ENCODE results near the gene COG4.

Gene COG4

DNA sequence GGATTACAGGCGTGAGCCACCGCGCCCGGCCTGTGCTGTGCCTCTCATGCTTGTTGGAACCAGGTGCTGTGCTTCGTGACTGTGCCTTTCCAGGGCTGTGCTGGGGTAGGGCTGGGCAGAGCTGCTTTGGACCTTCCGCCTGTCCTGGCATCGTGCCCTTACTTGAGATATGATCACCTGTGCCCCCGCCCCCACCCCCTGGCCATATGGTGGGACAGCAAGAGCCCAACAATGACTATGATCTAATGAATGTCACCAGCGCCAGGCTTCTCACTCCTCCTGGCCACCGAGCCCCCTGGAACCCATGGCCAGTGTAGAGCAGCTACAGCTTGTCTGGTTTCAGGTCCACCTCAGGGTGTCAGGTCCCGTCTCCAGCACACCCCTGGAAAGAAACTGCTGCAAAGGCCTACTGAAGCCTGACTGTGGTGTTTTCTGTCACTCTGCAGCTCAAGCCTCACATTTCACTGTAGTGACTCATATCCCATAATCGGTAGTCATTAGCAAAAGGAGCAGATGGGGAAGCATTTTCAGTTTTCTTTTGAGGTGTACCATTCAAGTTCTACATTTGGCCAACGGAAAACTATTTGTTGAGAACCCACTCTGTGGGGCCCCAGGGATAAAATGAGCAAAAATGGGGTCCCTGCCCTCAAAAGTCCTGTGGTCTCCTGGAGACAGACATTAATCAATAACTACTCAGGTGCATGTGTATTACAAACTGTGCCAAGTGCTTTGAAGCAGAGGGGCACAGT, 46.9 kb downstream of the COG4 start:
- peak; percentile 92 for DNase-seq

DNA sequence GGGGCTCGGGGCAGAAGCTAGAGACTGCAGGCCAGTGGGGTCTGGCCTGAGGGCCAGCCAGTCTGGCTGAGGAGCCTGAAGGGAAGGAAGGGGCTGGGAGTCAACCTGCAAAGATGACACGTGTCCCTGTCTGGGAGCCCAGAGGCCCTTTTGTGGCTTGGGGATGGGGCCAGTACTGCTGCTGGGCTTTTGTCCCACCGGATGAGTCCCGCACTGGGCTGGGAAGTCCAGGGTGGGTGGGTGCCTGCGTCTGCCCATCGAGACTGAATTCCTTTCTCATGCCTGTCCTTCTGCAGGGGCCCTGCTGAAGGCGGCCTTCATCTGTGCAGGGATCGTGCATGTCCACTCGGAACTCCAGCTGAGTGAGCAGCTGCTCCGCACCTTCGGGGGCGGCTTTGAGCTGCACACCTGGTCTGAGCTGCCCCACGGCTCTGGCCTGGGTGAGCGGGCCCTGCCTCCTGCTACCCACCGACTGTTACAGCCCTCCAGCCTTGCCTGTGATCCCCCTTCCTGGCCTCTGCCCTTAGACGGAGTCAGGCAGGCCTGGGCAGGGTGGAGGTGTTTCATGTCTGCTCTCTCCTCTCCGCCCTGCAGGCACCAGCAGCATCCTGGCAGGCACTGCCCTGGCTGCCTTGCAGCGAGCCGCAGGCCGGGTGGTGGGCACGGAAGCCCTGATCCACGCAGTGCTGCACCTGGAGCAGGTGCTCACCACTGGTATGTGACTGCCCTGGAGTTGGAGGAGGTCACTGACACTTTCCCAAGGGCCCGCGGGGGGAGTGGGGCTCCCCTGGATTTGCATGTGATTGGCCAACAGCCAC, 48.1 kb downstream of the COG4 start:
- DNase-seq = no peak

DNA sequence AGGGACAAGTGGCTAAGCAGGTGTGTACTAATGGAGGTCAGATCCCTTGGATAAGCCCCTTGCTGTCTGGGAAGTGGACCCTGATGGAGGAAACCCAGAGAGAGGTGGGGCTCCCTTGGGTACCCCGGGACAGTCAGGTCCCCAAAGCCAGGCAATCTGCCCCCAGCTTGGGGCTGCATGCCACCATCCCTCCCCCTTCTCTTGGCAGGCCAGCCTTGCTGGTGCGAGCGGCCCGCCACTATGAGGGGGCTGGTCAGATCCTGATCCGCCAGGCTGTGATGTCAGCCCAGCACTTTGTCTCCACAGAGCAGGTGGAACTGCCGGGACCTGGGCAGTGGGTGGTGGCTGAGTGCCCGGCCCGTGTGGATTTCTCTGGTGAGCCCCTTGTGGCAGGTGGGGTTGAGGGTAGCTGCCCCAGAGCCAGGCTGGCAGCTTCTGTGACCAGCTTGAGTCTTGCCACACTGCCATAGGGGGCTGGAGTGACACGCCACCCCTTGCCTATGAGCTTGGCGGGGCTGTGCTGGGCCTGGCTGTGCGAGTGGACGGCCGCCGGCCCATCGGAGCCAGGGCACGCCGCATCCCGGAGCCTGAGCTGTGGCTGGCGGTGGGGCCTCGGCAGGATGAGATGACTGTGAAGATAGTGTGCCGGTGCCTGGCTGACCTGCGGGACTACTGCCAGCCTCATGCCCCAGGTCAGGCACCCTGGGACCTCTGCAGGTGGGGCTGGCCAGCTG, 48.9 kb downstream of the COG4 start:
- DNase-seq = no peak

DNA sequence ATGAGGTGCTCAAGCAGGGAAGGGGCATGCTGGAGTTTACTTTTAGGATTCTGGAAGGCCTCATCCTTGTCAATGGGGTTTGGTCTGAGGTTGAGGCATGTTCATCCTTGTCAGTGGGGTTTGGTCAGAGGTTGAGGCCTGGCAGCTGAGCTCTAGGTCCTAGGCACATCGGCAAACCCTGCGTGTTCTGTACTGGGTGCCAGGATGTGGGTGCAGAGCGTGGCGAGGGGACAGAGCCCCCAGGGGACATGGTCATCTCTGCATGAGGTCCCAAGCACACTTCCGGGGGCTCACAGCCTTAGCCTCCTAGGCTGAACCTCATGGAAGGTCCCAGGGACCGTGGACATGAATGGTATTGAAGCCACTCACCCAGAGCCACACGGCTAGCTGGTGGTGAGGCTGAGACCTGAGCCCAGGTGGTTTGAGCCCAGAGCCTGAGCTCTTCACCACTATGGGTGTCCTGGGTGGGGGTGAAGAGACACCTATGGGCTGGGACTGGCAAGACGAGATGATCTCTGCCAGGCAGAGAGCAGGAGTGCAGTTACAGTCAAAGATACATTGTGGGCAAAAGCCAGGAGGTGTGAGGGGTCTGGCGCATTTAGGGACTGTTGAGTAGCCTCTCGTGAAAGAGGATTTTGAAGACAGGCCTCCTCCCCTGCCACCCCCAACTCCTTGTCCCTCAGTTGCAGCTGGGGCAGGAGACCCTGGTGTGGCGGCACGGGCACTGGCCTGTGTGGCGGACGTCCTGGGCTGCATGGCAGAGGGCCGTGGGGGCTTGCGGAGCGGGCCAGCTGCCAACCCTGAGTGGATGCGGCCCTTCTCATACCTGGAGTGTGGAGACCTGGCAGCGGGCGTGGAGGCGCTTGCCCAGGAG, 49.7 kb downstream of the COG4 start:
- no peak for DNase-seq

DNA sequence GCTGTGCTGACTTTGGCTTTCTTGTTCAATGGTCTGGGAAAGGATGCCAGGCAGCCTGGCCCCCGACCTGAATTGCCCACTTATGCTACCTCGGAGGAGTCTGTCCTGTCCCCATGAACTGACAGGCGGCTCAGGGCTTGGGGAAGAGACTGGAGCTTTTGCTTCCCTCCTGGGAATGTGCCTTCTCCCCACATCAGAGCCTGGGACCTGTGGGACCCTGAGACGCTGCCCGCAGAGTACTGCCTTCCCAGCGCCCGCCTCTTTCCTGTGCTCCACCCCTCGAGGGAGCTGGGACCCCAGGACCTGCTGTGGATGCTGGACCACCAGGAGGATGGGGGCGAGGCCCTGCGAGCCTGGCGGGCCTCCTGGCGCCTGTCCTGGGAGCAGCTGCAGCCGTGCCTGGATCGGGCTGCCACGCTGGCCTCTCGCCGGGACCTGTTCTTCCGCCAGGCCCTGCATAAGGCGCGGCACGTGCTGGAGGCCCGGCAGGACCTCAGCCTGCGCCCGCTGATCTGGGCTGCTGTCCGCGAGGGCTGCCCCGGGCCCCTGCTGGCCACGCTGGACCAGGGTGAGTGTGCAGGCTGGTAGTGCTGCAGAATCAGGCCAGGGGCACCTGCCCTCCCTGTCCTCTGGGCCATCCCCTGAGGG, 50.4 kb downstream of the COG4 start:
- DNase-seq = no peak

DNA sequence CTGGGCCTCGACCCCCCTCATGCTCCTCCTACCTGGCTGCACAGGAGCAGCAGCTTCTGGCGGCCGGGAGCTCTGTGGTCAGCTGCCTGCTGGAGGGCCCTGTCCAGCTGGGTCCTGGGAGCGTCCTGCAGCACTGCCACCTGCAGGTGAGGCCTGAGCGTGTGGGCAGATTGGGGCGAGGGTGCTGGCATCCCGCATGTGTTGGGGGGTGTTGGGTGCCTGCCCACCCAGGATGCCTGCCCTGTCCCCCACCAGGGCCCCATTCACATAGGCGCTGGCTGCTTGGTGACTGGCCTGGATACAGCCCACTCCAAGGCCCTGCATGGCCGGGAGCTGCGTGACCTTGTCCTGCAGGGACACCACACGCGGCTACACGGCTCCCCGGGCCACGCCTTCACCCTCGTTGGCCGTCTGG, 52.4 kb downstream of the COG4 start:
- no peak for DNase-seq

DNA sequence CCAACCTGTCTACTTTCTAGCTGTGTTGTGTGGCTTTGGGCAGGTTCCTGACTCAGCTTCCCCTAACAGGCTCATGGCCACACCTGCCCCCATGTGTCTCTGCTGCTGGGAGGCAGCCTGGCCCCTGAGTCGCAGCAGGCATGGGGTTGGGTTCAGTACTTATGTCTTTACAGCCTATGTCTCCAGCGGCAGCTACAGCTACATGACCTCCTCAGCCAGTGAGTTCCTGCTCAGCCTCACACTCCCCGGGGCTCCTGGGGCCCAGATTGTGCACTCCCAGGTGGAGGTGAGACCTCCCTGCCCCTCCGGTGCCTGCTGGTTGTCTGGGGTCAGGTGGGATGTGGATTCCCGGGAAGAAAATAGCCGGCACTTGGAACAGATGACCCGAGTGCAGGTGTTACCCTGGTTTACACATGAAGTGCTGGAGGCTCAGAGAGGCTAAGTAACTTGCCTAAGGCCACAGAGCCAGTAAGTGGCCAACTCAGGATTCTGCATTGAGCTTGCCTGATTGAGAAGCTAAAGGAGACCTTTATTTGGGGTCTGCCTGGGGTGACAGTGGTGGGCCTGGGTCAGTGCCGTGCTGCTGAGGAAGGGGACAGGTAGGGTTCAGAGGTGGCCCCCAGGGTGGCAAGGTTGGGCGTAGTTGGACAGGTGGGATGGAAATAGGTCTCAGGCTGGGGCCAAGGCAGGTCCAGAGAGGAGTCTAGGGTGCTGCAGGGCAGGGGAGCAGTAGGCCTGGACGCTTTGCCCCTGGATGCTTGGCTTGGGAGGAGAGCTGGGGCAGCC, 53.0 kb downstream of the COG4 start:
- no peak for DNase-seq

DNA sequence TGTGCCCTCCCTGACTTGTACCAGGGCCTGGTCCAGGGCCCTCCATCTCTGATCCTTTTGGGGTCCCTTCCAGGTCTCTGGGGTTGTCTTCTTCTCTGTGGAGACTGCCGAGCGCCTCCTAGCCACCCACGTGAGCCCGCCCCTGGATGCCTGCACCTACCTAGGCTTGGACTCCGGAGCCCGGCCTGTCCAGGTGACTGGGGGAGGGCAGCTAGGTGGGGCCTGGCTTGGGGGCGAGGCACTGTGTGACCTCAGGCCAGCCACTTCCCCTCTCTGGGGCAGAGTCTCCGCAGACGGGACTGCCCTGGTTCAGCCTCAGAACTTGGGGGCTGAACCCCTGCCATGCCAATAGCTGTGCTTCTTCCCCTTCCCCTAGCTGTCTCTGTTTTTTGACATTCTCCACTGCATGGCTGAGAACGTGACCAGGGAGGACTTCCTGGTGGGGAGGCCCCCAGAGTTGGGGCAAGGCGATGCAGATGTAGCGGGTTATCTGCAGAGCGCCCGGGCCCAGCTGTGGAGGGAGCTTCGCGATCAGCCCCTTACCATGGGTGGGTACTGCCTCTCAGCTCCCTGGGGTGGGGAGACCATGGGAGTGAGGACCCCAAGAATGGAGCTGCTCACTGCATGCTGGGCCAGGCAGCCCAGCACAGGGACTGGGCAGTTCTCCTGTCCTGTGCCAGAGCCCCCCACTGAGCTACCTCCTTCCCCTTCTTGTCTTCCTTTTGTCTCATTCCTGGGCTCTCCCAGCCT, 54.4 kb downstream of the COG4 start:
- no peak for DNase-seq

DNA sequence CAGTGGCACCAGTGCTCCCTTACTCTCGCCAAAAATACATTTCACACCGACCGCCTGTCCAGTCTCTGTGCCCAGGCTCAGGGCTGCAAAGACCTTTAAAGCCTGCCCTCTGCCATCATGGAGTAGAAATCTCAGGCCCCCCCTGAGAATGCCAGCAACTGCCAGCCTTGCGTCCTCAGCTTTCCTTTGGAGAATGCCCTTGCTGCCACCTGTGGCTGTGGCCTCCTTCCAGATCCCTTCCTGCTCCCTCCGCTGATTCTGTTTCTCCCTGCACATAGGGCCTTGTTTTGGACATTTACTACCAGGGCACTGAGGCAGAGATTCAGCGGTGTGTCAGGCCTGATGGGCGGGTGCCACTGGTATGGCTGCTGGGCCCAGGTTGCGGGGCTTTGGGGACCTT, 55.7 kb downstream of the COG4 start:
- no peak for DNase-seq

DNA sequence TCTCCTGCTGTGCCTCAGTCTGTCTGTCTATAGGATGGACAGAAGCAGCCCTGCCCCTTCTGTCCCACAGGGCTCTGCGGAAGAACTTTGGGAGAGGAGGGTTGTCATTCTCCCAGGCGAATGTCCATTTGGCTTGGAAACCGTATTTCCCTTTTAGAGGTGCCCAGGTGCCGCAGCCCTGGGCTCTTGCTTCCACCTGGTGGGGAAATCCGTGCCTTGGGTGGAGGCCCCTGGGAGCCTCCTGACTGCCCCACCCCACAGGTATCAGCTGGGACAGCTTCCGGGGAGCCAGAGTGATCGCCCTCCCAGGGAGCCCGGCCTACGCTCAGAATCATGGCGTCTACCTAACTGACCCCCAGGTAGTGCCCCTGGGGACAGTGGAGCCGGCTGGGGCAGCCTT, 56.2 kb downstream of the COG4 start:
- no peak for DNase-seq

DNA sequence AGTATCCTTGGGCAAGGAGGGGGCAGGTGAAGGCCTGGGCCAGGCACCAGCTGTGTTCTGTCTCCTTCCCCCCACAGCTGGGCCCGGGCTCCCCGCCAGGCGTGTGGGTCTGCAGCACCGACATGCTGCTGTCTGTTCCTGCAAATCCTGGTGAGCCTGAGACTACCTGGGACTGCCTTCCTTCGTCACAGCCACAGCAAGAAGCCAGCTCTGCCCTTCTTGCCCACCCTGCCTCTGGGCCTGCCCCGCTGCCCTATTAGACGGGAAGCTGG, 56.6 kb downstream of the COG4 start:
- no peak for DNase-seq

DNA sequence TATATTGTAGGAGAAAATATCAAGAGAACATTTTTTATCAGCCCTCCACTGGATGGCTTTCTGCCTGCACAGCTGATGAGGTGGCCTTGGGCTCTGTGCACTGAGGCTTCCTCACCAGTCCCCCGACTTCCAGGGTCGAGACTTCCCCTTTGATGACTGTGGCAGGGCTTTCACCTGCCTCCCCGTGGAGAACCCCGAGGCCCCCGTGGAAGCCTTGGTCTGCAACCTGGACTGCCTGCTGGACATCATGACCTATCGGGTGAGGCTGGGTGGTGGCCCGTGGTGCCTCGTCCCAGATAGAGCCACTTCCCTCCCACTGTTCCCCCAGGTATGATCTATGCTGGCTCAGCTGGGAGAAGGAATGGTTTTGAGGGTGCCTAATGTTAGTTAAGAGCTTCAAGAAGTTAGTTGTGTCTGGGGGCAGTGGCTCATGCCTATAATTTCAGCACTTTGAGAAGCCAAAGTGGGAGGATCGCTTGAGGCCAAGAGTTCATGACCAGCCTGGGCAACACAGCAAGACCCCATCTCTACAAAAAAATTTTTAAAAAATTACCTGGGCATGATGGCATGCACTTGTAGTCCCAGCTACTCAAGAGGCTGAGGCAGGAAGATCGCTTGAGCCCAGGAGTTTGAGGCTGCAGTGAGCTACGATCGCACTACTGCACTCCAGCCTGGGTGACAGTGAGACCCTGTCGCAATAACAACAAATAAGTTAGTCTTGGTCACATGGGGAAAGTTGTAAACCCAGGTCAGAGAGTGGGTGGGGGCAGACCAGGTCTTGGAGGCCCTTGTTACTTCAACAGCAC, 57.2 kb downstream of the COG4 start:
- DNase-seq = no peak

DNA sequence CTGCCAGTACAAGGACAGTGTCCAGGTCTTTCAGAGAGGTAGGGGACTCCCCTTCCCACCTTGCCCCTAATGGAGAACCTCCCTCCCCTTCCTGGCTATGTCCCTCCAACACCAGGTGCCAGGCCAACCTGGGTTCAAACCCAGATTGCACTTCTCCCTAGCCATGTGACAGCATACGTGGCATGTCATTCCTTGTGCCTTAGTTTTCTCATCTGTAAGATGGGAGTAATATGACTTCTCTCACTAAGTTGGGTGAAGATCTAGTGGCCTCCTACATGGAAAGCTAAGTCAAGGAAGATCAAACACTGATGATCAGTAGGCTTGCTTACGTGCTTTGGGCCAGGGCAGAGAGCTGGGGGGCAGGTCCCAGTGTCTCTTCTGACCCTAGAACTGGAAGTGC, 60.1 kb downstream of the COG4 start:
- no peak for DNase-seq

DNA sequence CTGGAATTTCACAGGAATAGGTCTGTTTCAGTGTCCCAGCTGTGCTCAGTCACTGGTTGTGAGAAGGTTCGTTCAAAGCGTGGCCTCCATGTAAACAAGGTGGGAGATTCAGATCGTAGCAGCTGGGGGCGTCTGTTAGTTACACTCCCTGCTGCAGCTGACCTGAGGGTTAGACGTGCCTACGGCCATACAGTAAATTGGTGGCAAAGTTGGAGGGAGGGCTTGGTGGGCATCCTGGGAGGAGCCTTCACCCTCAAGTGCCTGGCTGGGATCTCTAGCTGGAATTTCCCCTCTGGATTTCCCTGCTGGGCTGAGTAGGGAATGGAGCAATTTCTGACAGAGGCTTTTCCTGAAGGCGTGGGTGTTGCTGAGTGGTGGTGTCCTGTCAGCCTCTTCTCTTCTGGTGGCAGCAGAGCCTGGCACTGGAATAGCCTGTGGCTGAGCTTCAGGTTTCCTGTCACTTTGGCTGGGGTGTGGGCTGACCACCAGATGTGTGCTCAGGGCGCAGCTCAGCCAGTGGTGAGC, 62.6 kb downstream of the COG4 start:
- no peak for DNase-seq

DNA sequence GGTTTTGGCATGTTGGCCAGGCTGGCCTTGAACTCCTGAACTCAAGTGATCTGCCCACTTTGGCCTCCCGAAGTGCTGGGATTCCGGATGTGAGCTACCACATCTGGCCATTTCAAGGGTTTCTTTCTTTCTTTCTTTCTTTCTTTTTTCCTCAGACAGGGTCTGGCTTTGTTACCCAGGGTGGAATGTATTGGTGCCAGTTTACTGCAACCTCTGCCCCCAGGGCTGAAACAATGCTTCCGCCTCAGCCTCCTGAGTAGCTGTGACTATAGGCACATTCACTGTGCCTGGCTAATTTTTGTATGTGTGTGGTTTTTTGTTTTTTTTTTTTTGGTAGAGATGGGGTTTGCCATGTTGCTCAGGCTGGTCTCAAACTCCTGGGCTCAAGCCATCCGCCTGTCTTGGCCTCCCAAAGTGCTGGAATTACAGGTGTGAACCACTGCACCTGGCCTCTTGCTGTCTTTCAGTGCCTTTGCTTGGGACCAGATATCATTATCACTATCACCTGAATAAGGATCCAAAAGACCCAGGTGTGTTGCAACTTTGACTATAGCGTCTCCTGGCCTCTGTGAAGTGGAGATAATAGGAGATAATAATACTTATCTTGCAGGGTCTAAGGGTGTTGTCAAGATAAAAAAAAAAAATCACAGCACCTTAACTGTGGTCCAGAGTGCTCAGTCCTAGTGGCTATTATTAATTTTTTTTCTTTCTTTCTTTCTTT, 65.7 kb downstream of the COG4 start:
- DNase-seq = no peak

DNA sequence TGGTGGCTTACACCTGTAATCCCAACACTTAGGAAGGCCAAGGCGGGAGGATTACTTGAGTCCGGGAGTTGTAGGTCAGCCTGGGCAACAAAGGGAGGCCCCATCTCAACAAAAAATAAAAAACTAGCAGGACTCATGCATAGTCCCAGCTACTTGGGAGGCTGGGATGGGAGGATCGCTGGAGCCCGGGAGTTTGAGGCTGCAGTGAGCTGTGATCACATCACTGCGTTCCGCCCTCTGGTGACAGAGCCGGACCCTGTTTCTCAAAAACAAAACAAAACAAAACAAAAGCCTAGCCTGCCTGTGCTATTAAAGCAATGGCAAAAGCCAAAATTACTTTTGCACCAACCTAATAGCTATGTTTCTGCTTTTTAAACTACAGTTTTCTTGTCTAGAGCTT, 67.4 kb downstream of the COG4 start:
- no peak for DNase-seq

DNA sequence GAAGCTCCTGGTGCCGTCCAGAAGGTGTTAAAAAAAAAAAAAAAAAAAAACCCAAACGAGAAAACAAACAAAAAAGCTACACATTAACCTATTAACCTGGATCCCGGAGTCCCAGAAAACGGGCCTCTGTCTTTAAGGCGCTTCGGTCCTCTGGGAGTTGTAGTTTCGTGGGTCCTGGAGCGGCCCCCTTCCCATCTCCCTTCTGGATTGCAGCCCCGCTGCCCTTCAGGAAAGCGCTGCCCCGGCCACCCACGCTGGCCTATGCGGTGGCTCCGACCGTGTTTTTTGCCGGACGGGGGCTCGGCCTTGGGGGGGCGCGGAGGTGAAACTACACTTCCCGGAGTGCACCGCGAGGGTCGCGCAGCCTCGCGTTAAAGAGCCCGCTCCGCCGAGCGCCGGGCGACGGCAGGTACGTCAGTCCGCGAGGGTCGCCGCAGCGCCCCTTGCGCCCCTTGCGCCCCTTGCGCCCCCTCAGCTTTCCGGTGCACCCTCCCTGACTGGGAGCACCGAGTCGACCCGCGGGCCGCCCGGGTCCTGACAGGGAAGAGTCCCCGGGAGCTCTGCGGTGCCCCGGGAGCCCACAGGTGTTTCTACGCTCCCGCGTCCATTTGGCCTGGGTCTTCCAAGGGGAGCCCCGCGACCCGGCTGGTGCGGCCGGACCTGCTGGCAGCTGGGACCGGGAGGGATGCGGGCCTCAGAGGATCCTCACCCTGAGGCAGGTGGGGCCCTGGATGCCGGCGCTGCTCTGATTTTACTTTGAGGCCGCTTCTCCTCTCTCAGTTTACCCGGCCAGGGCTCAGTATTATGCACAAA, 68.9 kb downstream of the COG4 start, which contains the start of gene FCSK:
Gene FCSK, plus strand, starts transcription at position 374 of the 813 bp plus-strand sequence. CDS start 8,596 bp downstream, outside the sequence.
- DNase-seq = peak; percentile 67

DNA sequence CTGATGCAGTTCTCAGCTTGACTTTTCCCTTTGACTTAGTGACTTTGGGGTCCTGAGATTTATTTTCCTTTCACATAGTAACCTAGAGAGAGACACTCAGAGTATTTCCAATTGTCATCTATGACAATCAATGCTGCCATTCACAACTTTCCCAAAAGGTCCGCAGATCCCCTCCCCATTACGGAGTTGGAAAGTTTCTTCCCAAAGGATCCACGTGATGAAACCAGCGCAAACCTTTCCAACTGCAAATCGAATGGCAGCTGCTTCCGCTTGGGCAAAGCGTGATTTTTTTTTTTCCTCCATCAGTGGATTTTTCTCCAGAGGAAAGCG, 69.5 kb downstream of the COG4 start:
- no peak for DNase-seq
